Colon (tissue), 2 donors: ENCODE results near the gene DCHS1.

Experiments used
- FAIRE-seq: peaks from 2 replicates; lab custom pipeline; 2012; peaks lifted over from hg19 to GRCh38; lab: Jason Lieb, UNC
- donor health status: control.
- donor health status: control.

Gene DCHS1

GRCh38 chr11:6670202-6670830 lies 14.7 kb upstream of the DCHS1 start:
- no peak for FAIRE-seq

GRCh38 chr11:6667733-6668374 lies 12.2 kb upstream of the DCHS1 start:
- no peak for FAIRE-seq

- FAIRE-seq: no peak
Observed at GRCh38 chr11:6666302-6667183, 10.9 kb upstream of the DCHS1 start.

GRCh38 chr11:6664551-6664950 lies 8.9 kb upstream of the DCHS1 start:
- no peak for FAIRE-seq

- no peak for FAIRE-seq
Observed at GRCh38 chr11:6663794-6664469, 8.3 kb upstream of the DCHS1 start.

- no peak for FAIRE-seq
Observed at GRCh38 chr11:6660712-6661111, 5.1 kb upstream of the DCHS1 start.

GRCh38 chr11:6658647-6659046 lies 3.0 kb upstream of the DCHS1 start:
- no peak for FAIRE-seq

- FAIRE-seq: no peak
Observed at GRCh38 chr11:6657346-6657745, 1.7 kb upstream of the DCHS1 start.

GRCh38 chr11:6656936-6657335 lies 1.3 kb upstream of the DCHS1 start:
- no peak for FAIRE-seq

- no peak for FAIRE-seq
Observed at GRCh38 chr11:6656584-6656915, 941 bp upstream of the DCHS1 start.

GRCh38 chr11:6655020-6655789 lies 404 bp downstream of the DCHS1 start:
- FAIRE-seq: no peak

GRCh38 chr11:6654281-6655019 lies 1.2 kb downstream of the DCHS1 start:
- FAIRE-seq: no peak

GRCh38 chr11:6653656-6654055 lies 2.0 kb downstream of the DCHS1 start:
- FAIRE-seq: no peak

- FAIRE-seq: no peak
Observed at GRCh38 chr11:6653097-6653496, 2.5 kb downstream of the DCHS1 start.

GRCh38 chr11:6652182-6652581 lies 3.4 kb downstream of the DCHS1 start:
- no peak for FAIRE-seq

GRCh38 chr11:6650980-6651379 lies 4.6 kb downstream of the DCHS1 start:
- FAIRE-seq: no peak

- FAIRE-seq: no peak
Observed at GRCh38 chr11:6650104-6650503, 5.5 kb downstream of the DCHS1 start.

GRCh38 chr11:6648501-6648900 lies 7.1 kb downstream of the DCHS1 start:
- no peak for FAIRE-seq

- FAIRE-seq: no peak
Observed at GRCh38 chr11:6647836-6648235, 7.8 kb downstream of the DCHS1 start.

GRCh38 chr11:6646918-6647679 lies 8.5 kb downstream of the DCHS1 start:
- FAIRE-seq: no peak

- no peak for FAIRE-seq
Observed at GRCh38 chr11:6646576-6646917, 9.1 kb downstream of the DCHS1 start.
